B cell (primary cell): Measurements from ENCODE around the gene KIAA1328.

Experiments
- CTCF ChIP-seq: fragments of 200-600 bp; IDR thresholded peaks from one replicate; pipeline ENCODE4 v1.8.0; 2022; ENCODE audit warnings: antibody characterized with exemption, mild to moderate bottlenecking
- EZH2 ChIP-seq: IDR thresholded peaks from 2 replicates; pipeline ENCODE4 v1.6.1; 2012; ENCODE audit warnings: borderline replicate concordance, low read depth, mild to moderate bottlenecking, moderate library complexity, low read length; ENCODE audit not compliant: insufficient read depth, poor library complexity, severe bottlenecking

- TF ChIP-seq CTCF (no peak), EZH2 (no peak)
Measured at GRCh38 chr18:37219257-37219656, 390.3 kb downstream of the KIAA1328 start.
